NCI-H2196 (cell line): ENCODE data around the gene ZNF331.

Source experiments
- DNase-seq: peaks from one replicate; lab custom pipeline; 2025; ENCODE audit not compliant: unreplicated experiment; lab: John Stamatoyannopoulos, UW

ZNF331 gene

GRCh38 chr19:53626486-53626885 lies 88.5 kb downstream of the ZNF331 start:
- no peak for DNase-seq

- no peak for DNase-seq
These were observed 89.0 kb downstream of the ZNF331 start for GRCh38 chr19:53626976-53627375.
